Osteocyte (in vitro differentiated cells): Measurements from ENCODE around the gene PRDM8. TPM values are rescaled to one million over a fixed set of nuclear protein-coding genes. Genes with fewer than 3 reads are reported as not detected.

Experiments
- DNase-seq: peaks from one replicate; pipeline ENCODE4 v3.0.0; 2021; ENCODE audit warnings: mixed read lengths; ENCODE audit not compliant: unreplicated experiment; ENCODE audit errors: extremely low spot score
- H3K27ac Mint-ChIP-seq: one replicate; pipeline ENCODE4 v1.8.0; 2021; ENCODE audit warnings: mild to moderate bottlenecking, mixed read lengths; ENCODE audit not compliant: unreplicated experiment
- H3K27me3 Mint-ChIP-seq: one replicate; pipeline ENCODE4 v1.8.0; 2021; ENCODE audit warnings: mixed read lengths; ENCODE audit not compliant: unreplicated experiment
- H3K36me3 Mint-ChIP-seq: one replicate; pipeline ENCODE4 v1.8.0; 2021; ENCODE audit warnings: mixed read lengths; ENCODE audit not compliant: unreplicated experiment
- H3K4me1 Mint-ChIP-seq: one replicate; pipeline ENCODE4 v1.8.0; 2021; ENCODE audit warnings: mixed read lengths; ENCODE audit not compliant: unreplicated experiment
- H3K4me3 Mint-ChIP-seq: one replicate; pipeline ENCODE4 v1.8.0; 2021; ENCODE audit warnings: mild to moderate bottlenecking, moderate library complexity, mixed read lengths; ENCODE audit not compliant: unreplicated experiment
- H3K9me3 Mint-ChIP-seq: one replicate; pipeline ENCODE4 v1.8.0; 2021; ENCODE audit warnings: mixed read lengths; ENCODE audit not compliant: unreplicated experiment
- total RNA-seq: library from RNA; stranded (reverse); gene quantifications from 2 replicates; pipeline ENCODE4 v1.2.1, GENCODE V29; 2021
- TF ChIP-seq, protein P1 (sequence below): fragments of 200-600 bp; sonication (generic); IDR thresholded peaks from 2 replicates; pipeline ENCODE4 v1.5.0; 2021; ENCODE audit warnings: antibody characterized with exemption, mild to moderate bottlenecking, moderate library complexity

The PRDM8 gene
- total RNA-seq, 1 donor from 2014 or later = 0.13 TPM

DNA sequence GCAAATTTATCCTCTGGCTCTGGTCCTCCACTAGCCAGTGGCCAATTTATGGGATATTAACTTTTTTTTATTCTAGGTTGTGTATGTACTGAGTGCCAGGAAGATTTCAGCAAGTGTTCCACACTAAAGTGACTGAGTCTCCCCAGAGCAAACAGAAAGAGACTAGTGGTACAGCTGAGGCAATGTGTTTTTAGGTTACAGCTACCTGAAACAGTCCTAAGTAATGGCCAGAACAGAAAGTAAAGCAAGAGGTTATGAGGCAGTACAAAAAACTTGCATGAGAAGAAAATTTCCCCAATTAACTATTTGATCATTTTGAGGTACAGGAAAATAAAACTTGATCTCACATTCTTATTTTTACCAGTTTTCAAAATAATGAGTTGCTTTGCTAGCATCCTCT is 31.2 kb downstream of the PRDM8 start:
- Mint-ChIP-seq H3K4me1 (peaks cover 8% of the 10 kb centered on the region), H3K27me3 (no peaks in the 10 kb centered on the region), H3K36me3 (no peaks in the 10 kb centered on the region), H3K27ac (no peak overlapping the region), H3K9me3 (no peaks in the 10 kb centered on the region), H3K4me3 (no peak overlapping the region)
- TF ChIP-seq, protein P1, sequence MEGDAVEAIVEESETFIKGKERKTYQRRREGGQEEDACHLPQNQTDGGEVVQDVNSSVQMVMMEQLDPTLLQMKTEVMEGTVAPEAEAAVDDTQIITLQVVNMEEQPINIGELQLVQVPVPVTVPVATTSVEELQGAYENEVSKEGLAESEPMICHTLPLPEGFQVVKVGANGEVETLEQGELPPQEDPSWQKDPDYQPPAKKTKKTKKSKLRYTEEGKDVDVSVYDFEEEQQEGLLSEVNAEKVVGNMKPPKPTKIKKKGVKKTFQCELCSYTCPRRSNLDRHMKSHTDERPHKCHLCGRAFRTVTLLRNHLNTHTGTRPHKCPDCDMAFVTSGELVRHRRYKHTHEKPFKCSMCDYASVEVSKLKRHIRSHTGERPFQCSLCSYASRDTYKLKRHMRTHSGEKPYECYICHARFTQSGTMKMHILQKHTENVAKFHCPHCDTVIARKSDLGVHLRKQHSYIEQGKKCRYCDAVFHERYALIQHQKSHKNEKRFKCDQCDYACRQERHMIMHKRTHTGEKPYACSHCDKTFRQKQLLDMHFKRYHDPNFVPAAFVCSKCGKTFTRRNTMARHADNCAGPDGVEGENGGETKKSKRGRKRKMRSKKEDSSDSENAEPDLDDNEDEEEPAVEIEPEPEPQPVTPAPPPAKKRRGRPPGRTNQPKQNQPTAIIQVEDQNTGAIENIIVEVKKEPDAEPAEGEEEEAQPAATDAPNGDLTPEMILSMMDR = no peak
- DNase-seq = no peak

DNA sequence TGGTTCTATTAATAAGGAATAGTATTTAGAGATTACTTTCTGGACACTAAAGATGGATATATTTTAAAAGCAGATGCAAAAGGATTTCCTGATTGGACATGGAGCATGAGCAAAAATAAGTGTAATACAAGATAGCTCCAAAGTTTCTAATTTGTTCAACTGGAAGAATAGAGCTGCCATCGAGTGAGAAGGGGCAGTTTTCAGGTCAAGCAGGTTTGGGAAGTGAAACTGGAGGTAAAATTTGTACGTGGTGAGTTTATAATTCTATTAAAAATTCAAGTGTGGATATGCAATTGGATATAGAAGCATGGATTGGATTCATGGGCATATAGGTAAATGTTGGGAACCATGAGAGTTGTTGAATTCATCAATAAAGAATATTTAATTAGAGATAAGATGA is 31.8 kb downstream of the PRDM8 start:
- no peaks in the 10 kb centered on the region for H3K9me3 Mint-ChIP-seq
- TF ChIP-seq, protein P1 = no peak
- H3K36me3 Mint-ChIP-seq = no peaks in the 10 kb centered on the region
- no peak overlapping the region for H3K27ac Mint-ChIP-seq
- H3K4me3 Mint-ChIP-seq = no peak overlapping the region
- peaks cover 11% of the 10 kb centered on the region for H3K4me1 Mint-ChIP-seq
- no peak for DNase-seq
- H3K27me3 Mint-ChIP-seq = no peaks in the 10 kb centered on the region

DNA sequence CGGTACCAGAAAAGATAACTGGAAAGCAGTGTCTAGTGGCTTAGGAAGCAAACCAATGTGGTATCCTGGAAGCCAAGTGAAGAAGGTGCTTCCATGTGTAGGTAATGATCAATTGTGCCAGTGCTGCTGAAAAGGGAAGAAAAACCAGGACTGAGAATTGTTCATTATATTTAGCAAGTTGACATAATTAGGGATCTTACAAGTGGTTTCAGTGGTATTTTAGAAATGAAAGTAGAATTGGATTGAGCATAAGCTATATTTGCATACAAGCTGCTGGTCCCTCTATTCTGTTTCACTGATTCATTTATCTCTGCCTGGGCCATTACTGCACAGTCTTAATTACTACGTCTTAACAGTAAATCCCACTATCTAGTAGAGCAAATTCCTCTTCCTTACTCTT is 32.3 kb downstream of the PRDM8 start:
- peaks cover 14% of the 10 kb centered on the region for H3K4me1 Mint-ChIP-seq
- H3K36me3 Mint-ChIP-seq = no peaks in the 10 kb centered on the region
- H3K27ac Mint-ChIP-seq = no peak overlapping the region
- no peaks in the 10 kb centered on the region for H3K9me3 Mint-ChIP-seq
- no peaks in the 10 kb centered on the region for H3K27me3 Mint-ChIP-seq
- no peak overlapping the region for H3K4me3 Mint-ChIP-seq
- TF ChIP-seq, protein P1 = no peak
- DNase-seq = no peak

DNA sequence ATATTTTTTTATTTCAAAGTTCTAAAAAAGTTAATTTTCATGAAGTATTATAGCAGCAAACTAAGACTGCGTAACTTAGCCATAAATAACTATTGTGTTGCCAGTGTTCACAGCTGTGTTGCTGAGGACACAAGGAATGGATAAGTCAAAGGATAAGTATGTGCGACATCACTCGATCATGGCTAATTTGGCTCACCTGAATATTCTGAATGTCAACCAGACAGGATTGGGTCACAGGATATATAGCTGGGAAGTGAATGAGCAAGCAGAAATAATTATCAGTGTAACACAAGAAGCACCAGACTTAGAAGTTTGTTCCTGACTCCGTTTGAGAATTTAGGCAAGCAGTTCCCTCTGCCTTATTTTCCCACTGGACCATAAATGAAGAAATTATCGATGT is 33.9 kb downstream of the PRDM8 start:
- Mint-ChIP-seq H3K4me3 (no peak overlapping the region), H3K4me1 (peaks cover 23% of the 10 kb centered on the region), H3K27me3 (no peaks in the 10 kb centered on the region), H3K27ac (no peak overlapping the region), H3K9me3 (no peaks in the 10 kb centered on the region), H3K36me3 (no peaks in the 10 kb centered on the region)
- DNase-seq = no peak
- TF ChIP-seq, protein P1 = no peak

DNA sequence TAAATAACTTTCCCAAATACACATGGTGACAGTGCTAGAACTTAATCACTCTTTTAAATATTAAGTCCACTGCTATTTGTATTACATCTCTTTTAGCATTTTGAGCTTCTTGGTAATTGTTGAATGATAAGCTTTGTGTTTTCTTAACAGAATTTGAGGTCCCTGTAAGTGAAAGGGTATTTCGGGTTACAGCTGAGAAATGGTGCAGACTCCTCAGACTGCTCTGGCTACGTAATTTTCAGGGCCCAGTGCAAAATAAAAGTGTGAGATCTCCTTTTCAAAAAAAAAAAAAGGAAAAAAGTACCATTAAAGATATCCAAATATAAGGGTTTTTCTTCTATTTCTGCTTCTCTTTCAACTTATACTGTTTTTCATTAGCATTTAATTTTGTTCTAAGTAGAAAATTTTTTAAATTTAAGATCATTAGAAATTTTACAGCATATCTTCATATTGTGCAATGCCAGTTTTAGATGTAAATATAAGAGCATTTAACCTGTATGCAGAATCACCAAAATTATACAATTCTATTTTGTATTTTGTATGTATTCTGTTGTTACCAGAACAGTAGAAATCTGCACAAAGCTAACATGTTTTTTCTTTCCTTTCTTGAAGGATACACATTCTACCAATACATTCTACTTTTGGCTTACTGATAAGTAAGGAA is 35.5 kb downstream of the PRDM8 start:
- Mint-ChIP-seq H3K27ac (no peak overlapping the region), H3K4me1 (peaks cover 33% of the 10 kb centered on the region), H3K36me3 (no peaks in the 10 kb centered on the region), H3K4me3 (no peak overlapping the region), H3K9me3 (no peaks in the 10 kb centered on the region), H3K27me3 (no peaks in the 10 kb centered on the region)
- TF ChIP-seq, protein P1 = no peak
- no peak for DNase-seq
